Natural killer cell (primary cell): ENCODE measurements around the gene CNKSR1. TPM values are rescaled to one million over a fixed set of nuclear protein-coding genes. Genes with fewer than 3 reads are reported as not detected.

Source experiments
- ATAC-seq, 3 donors: fragments of 150-1000 bp in 2 of 3; fragments of 200-7000 bp in 1 of 3; cut with Tn5 transposase; 1 replicate in 1 of 3; 2 replicates in 2 of 3; pipeline ENCODE4 v1.10.0; 2021; ENCODE audit warnings: mild to moderate bottlenecking in 2 of 3, moderate library complexity in 2 of 3
- DNase-seq, 2 donors: peaks; one replicate each; pipeline versions ENCODE4 v3.0.0 to v3.0.0-alpha.2; 2013 to 2021; ENCODE audit warnings: mixed read lengths in 1 of 2
- H3K27ac ChIP-seq: one replicate; pipeline ENCODE4 v1.5.1; 2013; ENCODE audit warnings: mild to moderate bottlenecking, low read length
- H3K27me3 ChIP-seq: one replicate; pipeline ENCODE4 v1.6.1; 2013; ENCODE audit warnings: low read length; ENCODE audit not compliant: control insufficient read depth, insufficient read depth
- H3K36me3 ChIP-seq: one replicate; pipeline ENCODE4 v1.6.1; 2013; ENCODE audit warnings: low read length; ENCODE audit not compliant: control insufficient read depth, insufficient read depth
- H3K4me1 ChIP-seq: one replicate; pipeline ENCODE4 v1.6.1; 2013; ENCODE audit warnings: low read length; ENCODE audit not compliant: control insufficient read depth, insufficient read depth
- H3K4me3 ChIP-seq: one replicate; pipeline ENCODE4 v1.5.1; 2013; ENCODE audit warnings: low read length
- H3K9me3 ChIP-seq: one replicate; pipeline ENCODE4 v1.6.1; 2013; ENCODE audit warnings: low read length; ENCODE audit not compliant: control insufficient read depth, insufficient read depth
- H3K27ac Mint-ChIP-seq, 2 donors: one replicate each; pipeline ENCODE4 v1.8.0; 2022; ENCODE audit warnings: mild to moderate bottlenecking in 2 of 2, mixed read lengths in 2 of 2, moderate library complexity in 1 of 2
- H3K27me3 Mint-ChIP-seq, 2 donors: one replicate each; pipeline ENCODE4 v1.8.0; 2022; ENCODE audit warnings: low read depth in 2 of 2, mixed read lengths in 2 of 2
- H3K36me3 Mint-ChIP-seq: one replicate; pipeline ENCODE4 v1.8.0; 2022; ENCODE audit warnings: mixed read lengths
- H3K4me1 Mint-ChIP-seq, 2 donors: one replicate each; pipeline ENCODE4 v1.8.0; 2022; ENCODE audit warnings: mixed read lengths in 2 of 2
- H3K4me3 Mint-ChIP-seq: one replicate; pipeline ENCODE4 v1.8.0; 2022; ENCODE audit warnings: mild to moderate bottlenecking, moderate library complexity, mixed read lengths
- H3K9me3 Mint-ChIP-seq, 2 donors: one replicate each; pipeline ENCODE4 v1.8.0; 2022; ENCODE audit warnings: mixed read lengths in 2 of 2
- CTCF ChIP-seq: fragments of 200-600 bp; IDR thresholded peaks from one replicate; pipeline ENCODE4 v1.8.0; 2022; ENCODE audit warnings: antibody characterized with exemption
- WGBS: methylation state at CpG from one replicate; pipeline ENCODE4 v1.1.7; 2013; ENCODE audit warnings: missing lambda C conversion rate; ENCODE audit not compliant: insufficient coverage; 5-methylcytosine and 5-hydroxymethylcytosine counted together
- intact Hi-C: fragments of 100-400 bp; cut with micrococcal nuclease; formaldehyde crosslinking; loops from one replicate; pipeline ENCODE4 v1.14.2; 2022
- total RNA-seq, 4 donors: library from RNA; stranded (reverse); fragments of 120-200 nt in 1 of 4; gene quantifications; one replicate each; pipeline versions ENCODE4 v1.2.3 to v1.2.4, GENCODE V29; 2013 to 2022

The CNKSR1 gene
- total RNA-seq, 3 donors from 2014 or later (not counting 1 experiment from before 2014, with no cell fraction given) = 0.89 to 1.9 (median 1.0) TPM

GRCh38 chr1:26184883-26185282 is 7.6 kb downstream of the CNKSR1 start:
- WGBS = 95% methylated on average over 21 of the region's 21 CpGs
- TF ChIP-seq CTCF = no peak
- no peak overlapping the region for H3K27ac Mint-ChIP-seq

GRCh38 chr1:26187882-26188281 is 10.6 kb downstream of the CNKSR1 start:
- 96% methylated on average over 4 of the region's 6 CpGs for WGBS
- intact Hi-C loops = no loop called here
- no peak overlapping the region for H3K4me3 Mint-ChIP-seq

More at GRCh38 chr1:26184883-26185282, 7.6 kb downstream of the CNKSR1 start:
- H3K9me3 Mint-ChIP-seq = no peaks in the 10 kb centered on the region
- no peak overlapping the region for H3K27ac ChIP-seq
- H3K4me3 Mint-ChIP-seq = no peak overlapping the region
- intact Hi-C loops = no loop called here
- no peaks in the 10 kb centered on the region for H3K36me3 ChIP-seq
- no peak for ATAC-seq
- no peaks in the 10 kb centered on the region for H3K36me3 Mint-ChIP-seq
- H3K4me3 ChIP-seq = no peak overlapping the region
- H3K4me1 Mint-ChIP-seq = no peaks in the 10 kb centered on the region
- no peaks in the 10 kb centered on the region for H3K27me3 Mint-ChIP-seq
- no peaks in the 10 kb centered on the region for H3K9me3 ChIP-seq
- DNase-seq = no peak
- no peaks in the 10 kb centered on the region for H3K27me3 ChIP-seq
- no peaks in the 10 kb centered on the region for H3K4me1 ChIP-seq

GRCh38 chr1:26188477-26188876 is 11.2 kb downstream of the CNKSR1 start:
- Histone ChIP-seq H3K9me3 (no peaks in the 10 kb centered on the region), H3K27ac (no peak overlapping the region), H3K4me3 (no peak overlapping the region), H3K4me1 (no peaks in the 10 kb centered on the region), H3K36me3 (no peaks in the 10 kb centered on the region), H3K27me3 (no peaks in the 10 kb centered on the region)
- Mint-ChIP-seq H3K9me3 (no peaks in the 10 kb centered on the region), H3K27me3 (peaks cover 0 to 3% of the 10 kb centered on the region in 2 donors), H3K4me3 (no peak overlapping the region), H3K36me3 (no peaks in the 10 kb centered on the region), H3K4me1 (peaks cover 0 to 4% of the 10 kb centered on the region in 2 donors), H3K27ac (no peak overlapping the region)
- DNase-seq = no peak
- no peak for ATAC-seq
- intact Hi-C loops = no loop called here
- no peak for TF ChIP-seq CTCF
- WGBS = 93% methylated on average over 8 of the region's 8 CpGs

More at GRCh38 chr1:26187882-26188281, 10.6 kb downstream of the CNKSR1 start:
- no peaks in the 10 kb centered on the region for H3K36me3 Mint-ChIP-seq
- Histone ChIP-seq H3K36me3 (no peaks in the 10 kb centered on the region), H3K4me1 (no peaks in the 10 kb centered on the region), H3K4me3 (no peak overlapping the region), H3K27ac (no peak overlapping the region), H3K27me3 (no peaks in the 10 kb centered on the region), H3K9me3 (no peaks in the 10 kb centered on the region)
- no peak for TF ChIP-seq CTCF
- no peak for ATAC-seq
- DNase-seq = no peak
- no peak overlapping the region for H3K27ac Mint-ChIP-seq
- H3K4me1 Mint-ChIP-seq = peaks cover 0 to 4% of the 10 kb centered on the region in 2 donors
- peaks cover 0 to 3% of the 10 kb centered on the region in 2 donors for H3K27me3 Mint-ChIP-seq
- H3K9me3 Mint-ChIP-seq = no peaks in the 10 kb centered on the region

- Histone ChIP-seq H3K27ac (no peak overlapping the region), H3K36me3 (no peaks in the 10 kb centered on the region), H3K4me1 (no peaks in the 10 kb centered on the region), H3K9me3 (no peaks in the 10 kb centered on the region), H3K4me3 (no peak overlapping the region), H3K27me3 (no peaks in the 10 kb centered on the region)
- ATAC-seq = no peak
- Mint-ChIP-seq H3K9me3 (no peaks in the 10 kb centered on the region), H3K4me1 (peaks cover 0 to 4% of the 10 kb centered on the region in 2 donors), H3K4me3 (no peak overlapping the region), H3K36me3 (no peaks in the 10 kb centered on the region), H3K27ac (no peak overlapping the region), H3K27me3 (peaks cover 0 to 3% of the 10 kb centered on the region in 2 donors)
- no peak for DNase-seq
- no peak for TF ChIP-seq CTCF
- intact Hi-C loops = no loop called here
- 87% methylated on average over 6 of the region's 6 CpGs for WGBS
These were observed 12.0 kb downstream of the CNKSR1 start for GRCh38 chr1:26189331-26189730.
